HL-60 (cell line): ENCODE results near the gene OTOL1.

Source experiments
- DNase-seq, 2 experiments: peaks; one replicate each; pipeline ENCODE4 v3.0.0-alpha.2; 2010 to 2020; ENCODE audit warnings: low read depth in 1 of 2, low spot score in 1 of 2
- H3K27ac ChIP-seq: fragments of 250-450 bp; sonication (Bioruptor Pico); replicated peaks from 2 replicates; pipeline ENCODE4 v1.5.1; 2020; ENCODE audit warnings: mild to moderate bottlenecking, moderate library complexity
- H3K27me3 ChIP-seq: fragments of 250-450 bp; sonication (Bioruptor Pico); 2 replicates; pipeline ENCODE4 v1.5.1; 2021; ENCODE audit warnings: mild to moderate bottlenecking, moderate library complexity; ENCODE audit not compliant: insufficient read depth, poor library complexity, severe bottlenecking
- H3K4me3 ChIP-seq: replicated peaks from 2 replicates; pipeline ENCODE4 v1.5.1; 2011; ENCODE audit warnings: mild to moderate bottlenecking, control low read depth, low read length; ENCODE audit not compliant: insufficient read depth
- CTCF ChIP-seq: IDR thresholded peaks from one replicate; pipeline ENCODE4 v1.5.1; 2011; ENCODE audit warnings: low read length, control low read depth, inconsistent platforms; ENCODE audit not compliant: insufficient read depth
- GABPA ChIP-seq: IDR thresholded peaks from 2 replicates; pipeline ENCODE4 v1.6.1; 2012; ENCODE audit warnings: low read depth
- POLR2AphosphoS5 ChIP-seq: IDR thresholded peaks from 2 replicates; pipeline ENCODE4 v1.6.1; 2012; ENCODE audit warnings: low read depth
- REST ChIP-seq: IDR thresholded peaks from 2 replicates; pipeline ENCODE4 v1.6.1; 2012; ENCODE audit warnings: low read depth; ENCODE audit not compliant: insufficient replicate concordance
- SPI1 ChIP-seq: IDR thresholded peaks from 2 replicates; pipeline ENCODE4 v1.6.1; 2012; ENCODE audit warnings: low read depth, mild to moderate bottlenecking, borderline replicate concordance

The OTOL1 gene

GRCh38 chr3:161454615-161455014, 42.0 kb upstream of the OTOL1 start:
- no peak for DNase-seq
- Histone ChIP-seq H3K27ac (no peak overlapping the region), H3K27me3 (no peaks in the 10 kb centered on the region), H3K4me3 (no peak overlapping the region)
- TF ChIP-seq POLR2AphosphoS5 (no peak), GABPA (no peak), CTCF (no peak), SPI1 (no peak), REST (no peak)

DNA sequence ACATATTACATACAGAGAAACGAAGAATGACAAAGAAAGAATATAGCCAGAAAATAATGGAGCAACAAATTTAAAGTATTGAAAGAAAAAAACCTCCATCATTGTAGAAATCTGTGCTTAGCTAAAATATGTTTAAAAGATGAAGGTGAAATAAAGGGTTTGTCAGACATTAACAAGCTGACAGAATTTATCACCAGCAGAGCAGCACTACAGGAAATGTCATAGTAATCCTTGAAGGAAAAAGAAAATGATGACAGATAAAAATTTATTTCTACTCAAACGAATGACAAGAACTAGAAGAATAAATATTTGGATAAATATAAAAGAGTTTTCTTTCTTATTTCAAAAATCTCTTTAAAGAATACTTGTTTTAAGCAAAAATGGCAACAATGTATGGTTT, 40.6 kb upstream of the OTOL1 start:
- TF ChIP-seq REST (no peak), POLR2AphosphoS5 (no peak), SPI1 (no peak), GABPA (no peak), CTCF (no peak)
- Histone ChIP-seq H3K27ac (no peak overlapping the region), H3K27me3 (no peaks in the 10 kb centered on the region), H3K4me3 (no peak overlapping the region)
- no peak for DNase-seq

- TF ChIP-seq REST = no peak
- TF ChIP-seq POLR2AphosphoS5 = no peak
- TF ChIP-seq CTCF = no peak
- H3K27ac ChIP-seq = no peak overlapping the region
- no peak overlapping the region for H3K4me3 ChIP-seq
- no peaks in the 10 kb centered on the region for H3K27me3 ChIP-seq
- no peak for DNase-seq
These were observed 34.5 kb upstream of the OTOL1 start for GRCh38 chr3:161462138-161462537.
